Sigmoid colon (tissue), 7 donors: ENCODE measurements around the gene RAB5A. TPM values are rescaled to one million over a fixed set of nuclear protein-coding genes. Genes with fewer than 3 reads are reported as not detected.
"Not testable (repeated sequence)": the region's sequence is repeated elsewhere in the genome, so short reads cannot be mapped to it uniquely, and the experiment has no call there.

Experiments used
- DNase-seq: peaks from one replicate; pipeline ENCODE4 v3.0.0-alpha.2; 2019
- H3K27ac ChIP-seq, 4 donors: fragments of 200-600 bp; sonication (generic); one replicate each; pipeline ENCODE4 v1.5.1; 2016 to 2019; ENCODE audit warnings: mild to moderate bottlenecking in 1 of 4
- H3K27me3 ChIP-seq, 3 donors: fragments of 200-600 bp; sonication (generic); one replicate each; pipeline ENCODE4 v1.5.1; 2019; ENCODE audit warnings: mild to moderate bottlenecking in 1 of 3
- H3K36me3 ChIP-seq, 4 donors: fragments of 200-600 bp; sonication (generic); one replicate each; pipeline ENCODE4 v1.5.1; 2016 to 2019
- H3K4me1 ChIP-seq, 4 donors: fragments of 200-600 bp; sonication (generic); one replicate each; pipeline ENCODE4 v1.5.1; 2017 to 2019
- H3K4me3 ChIP-seq, 4 donors: fragments of 200-600 bp; sonication (generic); one replicate each; pipeline ENCODE4 v1.5.1; 2017 to 2019; ENCODE audit warnings: mild to moderate bottlenecking in 2 of 4, moderate library complexity in 1 of 4
- H3K9me3 ChIP-seq, 4 donors: fragments of 200-600 bp in 3 of 4; sonication (generic) in 3 of 4; one replicate each; pipeline versions ENCODE4 v1.5.1 to v1.6.1; 2013 to 2019
- EP300 ChIP-seq, 4 donors: sonication (generic); formaldehyde crosslinking; IDR thresholded peaks; one replicate each; pipeline ENCODE4 v1.6.1; 2017; ENCODE audit warnings: antibody characterized with exemption in 4 of 4
- POLR2A ChIP-seq, 2 donors: fragments of 450-650 bp; IDR thresholded peaks; one replicate each; pipeline ENCODE4 v1.6.1; 2016; ENCODE audit warnings: antibody characterized with exemption in 2 of 2, mild to moderate bottlenecking in 2 of 2, moderate library complexity in 2 of 2
- POLR2AphosphoS5 ChIP-seq, 4 donors: sonication (generic); formaldehyde crosslinking; IDR thresholded peaks; one replicate each; pipeline ENCODE4 v1.6.1; 2017; ENCODE audit warnings: antibody characterized with exemption in 4 of 4
- WGBS, 2 donors: extraction: QIAGEN DNeasy Blood & Tissue Kit; methylation state at CpG; one replicate each; pipeline ENCODE4 v1.1.7; 2013; 5-methylcytosine and 5-hydroxymethylcytosine counted together
- intact Hi-C: fragments of 100-400 bp; cut with DNase I; formaldehyde crosslinking; loops from one replicate; pipeline ENCODE4 v1.15.1; 2023
- polyA plus RNA-seq, 3 donors: library from polyadenylated mRNA; stranded (reverse); fragments of 200-250 nt; gene quantifications; one replicate each; pipeline ENCODE4 v1.2.3, GENCODE V29; 2013
- total RNA-seq, 4 donors: library from RNA; depleted of rRNA; stranded (reverse); fragments of >200 nt; gene quantifications; one replicate each; pipeline ENCODE4 v1.1.0, GENCODE V29; 2016
- TF ChIP-seq, protein P1 (sequence below), 4 experiments: fragments of 450-650 bp in 3 of 4; fragments of 200-600 bp in 1 of 4; IDR thresholded peaks; one replicate each; pipeline ENCODE4 v1.5.1; 2016 to 2019; ENCODE audit warnings: antibody characterized with exemption in 4 of 4, mild to moderate bottlenecking in 3 of 4, moderate library complexity in 2 of 4
- donor health status: healthy with polysubstance abuse.
- donor health status: Bipolar disorder and iron deficiency.
- donor health status: healthy.

RAB5A gene
- total and polyA plus RNA-seq, 7 donors, result 28.0 to 65.3 (median 61.4) TPM

DNA sequence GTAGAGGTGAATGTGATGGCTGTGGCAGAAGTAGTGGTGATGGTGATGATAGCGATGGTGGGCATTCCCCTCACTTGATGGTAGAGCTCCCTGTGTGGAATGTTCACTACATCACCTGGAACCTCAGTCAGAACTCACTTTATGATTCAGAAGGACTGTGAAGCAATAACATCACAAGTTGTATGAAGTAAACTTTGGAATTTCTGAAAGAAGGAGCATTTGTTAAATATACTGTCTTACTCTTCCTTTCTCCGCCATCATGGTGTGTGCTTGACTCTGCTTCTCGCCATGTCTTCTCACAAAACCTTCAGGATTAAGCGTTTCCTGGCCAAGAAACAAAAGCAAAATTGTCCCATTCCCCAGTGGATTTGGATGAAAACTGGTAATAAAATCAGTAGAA lies 65.3 kb downstream of the RAB5A start, which contains the start of gene PP2D1:
PP2D1 (minus strand) TSS at position 101 of the 400 bp plus-strand sequence. CDS start 192 bp downstream, outside the sequence.
- H3K9me3 ChIP-seq, result no peaks in the 10 kb centered on the region
- intact Hi-C loops, result no loop called here

GRCh38 chr3:20013396-20013795 lies 66.5 kb downstream of the RAB5A start:
- H3K36me3 ChIP-seq, result no peaks in the 10 kb centered on the region
- DNase-seq, result no peak
- no peak for TF ChIP-seq EP300 (IDR thresholded peaks at IDR 0.05)
- no peak for TF ChIP-seq POLR2AphosphoS5 (IDR thresholded peaks at IDR 0.05)
- TF ChIP-seq POLR2A (IDR thresholded peaks at IDR 0.05), result no peak
- TF ChIP-seq, protein P1, sequence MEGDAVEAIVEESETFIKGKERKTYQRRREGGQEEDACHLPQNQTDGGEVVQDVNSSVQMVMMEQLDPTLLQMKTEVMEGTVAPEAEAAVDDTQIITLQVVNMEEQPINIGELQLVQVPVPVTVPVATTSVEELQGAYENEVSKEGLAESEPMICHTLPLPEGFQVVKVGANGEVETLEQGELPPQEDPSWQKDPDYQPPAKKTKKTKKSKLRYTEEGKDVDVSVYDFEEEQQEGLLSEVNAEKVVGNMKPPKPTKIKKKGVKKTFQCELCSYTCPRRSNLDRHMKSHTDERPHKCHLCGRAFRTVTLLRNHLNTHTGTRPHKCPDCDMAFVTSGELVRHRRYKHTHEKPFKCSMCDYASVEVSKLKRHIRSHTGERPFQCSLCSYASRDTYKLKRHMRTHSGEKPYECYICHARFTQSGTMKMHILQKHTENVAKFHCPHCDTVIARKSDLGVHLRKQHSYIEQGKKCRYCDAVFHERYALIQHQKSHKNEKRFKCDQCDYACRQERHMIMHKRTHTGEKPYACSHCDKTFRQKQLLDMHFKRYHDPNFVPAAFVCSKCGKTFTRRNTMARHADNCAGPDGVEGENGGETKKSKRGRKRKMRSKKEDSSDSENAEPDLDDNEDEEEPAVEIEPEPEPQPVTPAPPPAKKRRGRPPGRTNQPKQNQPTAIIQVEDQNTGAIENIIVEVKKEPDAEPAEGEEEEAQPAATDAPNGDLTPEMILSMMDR (IDR thresholded peaks at IDR 0.05), result no peak
- H3K4me1 ChIP-seq, result no peaks in the 10 kb centered on the region
- H3K4me3 ChIP-seq, result no peak overlapping the region
- WGBS, 2 donors, result 89 to 90% methylated on average over 1 of the region's 1 CpG
- H3K27ac ChIP-seq, result no peak overlapping the region
- H3K9me3 ChIP-seq, result no peaks in the 10 kb centered on the region
- H3K27me3 ChIP-seq, result no peaks in the 10 kb centered on the region
- intact Hi-C loops, result no loop called here

More for the DNA sequence above, 65.3 kb downstream of the RAB5A start, which contains the start of gene PP2D1:
- 95 to 97% methylated on average over 4 of the region's 4 CpGs for WGBS, 2 donors
- Histone ChIP-seq H3K27ac (no peak within 1 kb of the TSS), H3K27me3 (no peaks in the 10 kb centered on the region), H3K4me3 (no peak within 1 kb of the TSS), H3K4me1 (no peaks in the 10 kb centered on the region), H3K36me3 (no peaks in the 10 kb centered on the region)
- DNase-seq, result no peak
- TF ChIP-seq EP300 (IDR thresholded peaks at IDR 0.05) (no peak), POLR2A (IDR thresholded peaks at IDR 0.05) (no peak), POLR2AphosphoS5 (IDR thresholded peaks at IDR 0.05) (no peak)
- TF ChIP-seq, protein P1 (IDR thresholded peaks at IDR 0.05), result no peak

- Histone ChIP-seq H3K9me3 (no peaks in the 10 kb centered on the region), H3K4me3 (no peak overlapping the region), H3K36me3 (no peaks in the 10 kb centered on the region), H3K4me1 (no peaks in the 10 kb centered on the region), H3K27me3 (no peaks in the 10 kb centered on the region), H3K27ac (no peak overlapping the region)
- intact Hi-C loops, result no loop called here
- TF ChIP-seq POLR2A (IDR thresholded peaks at IDR 0.05) (no peak), POLR2AphosphoS5 (IDR thresholded peaks at IDR 0.05) (no peak), EP300 (IDR thresholded peaks at IDR 0.05) (no peak)
- TF ChIP-seq, protein P1 (IDR thresholded peaks at IDR 0.05), result no peak
- no peak for DNase-seq
- WGBS, 2 donors, result 98 to 100% methylated on average over 1 of the region's 1 CpG
Observed at GRCh38 chr3:20015525-20015924, 68.6 kb downstream of the RAB5A start.

GRCh38 chr3:20016076-20016475 lies 69.2 kb downstream of the RAB5A start:
- H3K27ac ChIP-seq, H3K27me3 ChIP-seq, H3K36me3 ChIP-seq, H3K9me3 ChIP-seq, H3K4me1 ChIP-seq, intact Hi-C loops, DNase-seq, H3K4me3 ChIP-seq: not testable (repeated sequence)
- WGBS, 2 donors, result 93 to 94% methylated on average over 3 of the region's 3 CpGs

GRCh38 chr3:20022954-20023622 lies 76.2 kb downstream of the RAB5A start:
- Histone ChIP-seq H3K27me3 (no peaks in the 10 kb centered on the region), H3K9me3 (no peaks in the 10 kb centered on the region), H3K27ac (peak overlapping the region; percentile 50 to 67 (median 66)), H3K36me3 (no peaks in the 10 kb centered on the region), H3K4me1 (peaks cover 0 to 15% (median 13%) of the 10 kb centered on the region in 4 donors), H3K4me3 (no peak overlapping the region)
- 47 to 65% methylated on average over 2 of the region's 2 CpGs for WGBS, 2 donors
- DNase-seq, result no peak
- no peak for TF ChIP-seq EP300 (IDR thresholded peaks at IDR 0.05)
- intact Hi-C loops, result loop anchor here (5.0 kb wide), 1 partner anchor 71 kb away; no protein-coding TSS in a partner anchor
